GM20431 (cell line): ENCODE measurements around the gene LAMA2.

ENCODE experiments used
- in situ Hi-C: fragments of 300-500 bp; cut with MseI, MboI; formaldehyde crosslinking; loops from one replicate; pipeline ENCODE4 v1.15.0; 2020; ENCODE audit warnings: low sequenced_read_pairs; ENCODE audit not compliant: unreplicated experiment

The LAMA2 gene

GRCh38 chr6:129497481-129498441 is 614.8 kb downstream of the LAMA2 start:
- in situ Hi-C loops, result no loop called here

GRCh38 chr6:129498541-129498940 is 615.6 kb downstream of the LAMA2 start:
- in situ Hi-C loops, result no loop called here

GRCh38 chr6:129498950-129499842 is 616.3 kb downstream of the LAMA2 start:
- in situ Hi-C loops, result no loop called here

- in situ Hi-C loops, result no loop called here
Observed at GRCh38 chr6:129499843-129500219, 616.9 kb downstream of the LAMA2 start.

GRCh38 chr6:129500958-129501739 is 618.2 kb downstream of the LAMA2 start:
- in situ Hi-C loops, result no loop called here

GRCh38 chr6:129501740-129502660 is 619.1 kb downstream of the LAMA2 start:
- in situ Hi-C loops, result no loop called here

- in situ Hi-C loops, result no loop called here
Observed at GRCh38 chr6:129504456-129504855, 621.5 kb downstream of the LAMA2 start.

GRCh38 chr6:129507059-129507807 is 624.3 kb downstream of the LAMA2 start:
- in situ Hi-C loops, result no loop called here

- in situ Hi-C loops, result no loop called here
Observed at GRCh38 chr6:129507846-129508245, 624.9 kb downstream of the LAMA2 start.

- in situ Hi-C loops, result no loop called here
Observed at GRCh38 chr6:129508477-129509145, 625.7 kb downstream of the LAMA2 start.

GRCh38 chr6:129510950-129511349 is 628.0 kb downstream of the LAMA2 start:
- in situ Hi-C loops, result no loop called here

- in situ Hi-C loops, result no loop called here
Observed at GRCh38 chr6:129513471-129513870, 630.5 kb downstream of the LAMA2 start.

GRCh38 chr6:129515004-129515403 is 632.1 kb downstream of the LAMA2 start:
- in situ Hi-C loops, result no loop called here

GRCh38 chr6:129516005-129516404 is 633.1 kb downstream of the LAMA2 start:
- in situ Hi-C loops, result no loop called here

- in situ Hi-C loops, result no loop called here
Observed at GRCh38 chr6:129516787-129517186, 633.8 kb downstream of the LAMA2 start.

- in situ Hi-C loops, result no loop called here
Observed at GRCh38 chr6:129517288-129517687, 634.4 kb downstream of the LAMA2 start.

GRCh38 chr6:129519750-129520149 is 636.8 kb downstream of the LAMA2 start:
- in situ Hi-C loops, result no loop called here

GRCh38 chr6:129521946-129522345 is 639.0 kb downstream of the LAMA2 start:
- in situ Hi-C loops, result no loop called here
